Measurements from ENCODE around the gene ARMC5. TPM values are rescaled to one million over a fixed set of nuclear protein-coding genes. Genes with fewer than 3 reads are reported as not detected.

The ARMC5 gene
- total and polyA plus RNA-seq, 9 donors: 2.2 to 16.1 (median 11.0) TPM

- Histone ChIP-seq H3K36me3 (no peaks in the 10 kb centered on the region), H3K4me1 (ENCODE audit: insufficient read depth) (peaks cover 2% of the 10 kb centered on the region), H3K4me3 (no peak overlapping the region), H3K9me3 (no peaks in the 10 kb centered on the region), H3K27me3 (no peaks in the 10 kb centered on the region), H3K27ac (no peak overlapping the region)
- DNase-seq: no peak
- intact Hi-C loops (cut with DNase I): loop anchor here in 1 of 4 donors (10.0 kb wide), 1 partner anchor 319 kb away; no protein-coding TSS in a partner anchor
- TF ChIP-seq POLR2A (IDR thresholded peaks at IDR 0.05): no peak
- TF ChIP-seq CTCF (IDR thresholded peaks at IDR 0.05): no peak
- TF ChIP-seq EP300 (IDR thresholded peaks at IDR 0.05): no peak
These were observed 54.6 kb downstream of the ARMC5 start for GRCh38 chr16:31513884-31514283.

Other genes starting within 250 kb of the ARMC5 start
- gene TRIM72, start 245.4 kb upstream of the ARMC5 start, total RNA-seq: under 1 TPM in 3 of 7 donors, not detected in 4; 0.05 to 0.11 (median 0.07) TPM
- under 1 TPM in 1 of 2 donors, not detected in 1; 0.01 TPM for gene TRIM72, start 245.4 kb upstream of the ARMC5 start, polyA plus RNA-seq
- not detected for gene PYDC1, start 242.4 kb upstream of the ARMC5 start, total RNA-seq
- not detected for gene PYDC1, start 242.4 kb upstream of the ARMC5 start, polyA plus RNA-seq
- 1 to 10 TPM; 2.3 to 8.2 (median 4.1) TPM for gene ITGAM, start 199.5 kb upstream of the ARMC5 start, total RNA-seq
- gene ITGAM, start 199.5 kb upstream of the ARMC5 start, polyA plus RNA-seq: 1 to 10 TPM; 1.7 to 6.8 TPM
- gene ITGAX, start 104.3 kb upstream of the ARMC5 start, total RNA-seq: 10 to 100 TPM in 1 of 7 donors, 1 to 10 TPM in 5, under 1 TPM in 1; 0.83 to 13.9 (median 2.0) TPM
- gene ITGAX, start 104.3 kb upstream of the ARMC5 start, polyA plus RNA-seq: 1 to 10 TPM in 1 of 2 donors, under 1 TPM in 1; 0.56 to 3.5 TPM
- under 1 TPM in 2 of 7 donors, not detected in 5; 0.10 to 0.15 TPM for gene ITGAD, start 66.2 kb upstream of the ARMC5 start, total RNA-seq
- gene ITGAD, start 66.2 kb upstream of the ARMC5 start, polyA plus RNA-seq: 1 to 10 TPM in 1 of 2 donors, under 1 TPM in 1; 0.05 to 2.7 TPM
- not detected for gene COX6A2, start 31.1 kb upstream of the ARMC5 start, total RNA-seq
- 1 to 10 TPM in 1 of 2 donors, not detected in 1; 1.2 TPM for gene COX6A2, start 31.1 kb upstream of the ARMC5 start, polyA plus RNA-seq
- 1 to 10 TPM; 2.1 to 5.0 (median 4.2) TPM for gene ZNF843, start 16.7 kb upstream of the ARMC5 start, total RNA-seq
- gene ZNF843, start 16.7 kb upstream of the ARMC5 start, polyA plus RNA-seq: 1 to 10 TPM; 2.2 to 2.8 TPM
- gene TGFB1I1, start 12.7 kb downstream of the ARMC5 start, total RNA-seq: 100 to 1,000 TPM in 5 of 7 donors, 10 to 100 TPM in 2; 38.0 to 216 (median 156) TPM
- 10 to 100 TPM; 78.5 to 82.2 TPM for gene TGFB1I1, start 12.7 kb downstream of the ARMC5 start, polyA plus RNA-seq
- gene SLC5A2, start 23.6 kb downstream of the ARMC5 start, total RNA-seq: under 1 TPM; 0.13 to 0.81 (median 0.38) TPM
- gene SLC5A2, start 23.6 kb downstream of the ARMC5 start, polyA plus RNA-seq: 1 to 10 TPM in 1 of 2 donors, not detected in 1; 1.7 TPM
- 10 to 100 TPM; 59.0 to 98.4 (median 91.2) TPM for gene RUSF1, start 48.9 kb downstream of the ARMC5 start, total RNA-seq
- 10 to 100 TPM; 39.8 to 91.9 TPM for gene RUSF1, start 48.9 kb downstream of the ARMC5 start, polyA plus RNA-seq
- not detected for gene AHSP, start 68.4 kb downstream of the ARMC5 start, total RNA-seq
- not detected for gene AHSP, start 68.4 kb downstream of the ARMC5 start, polyA plus RNA-seq